Thyroid gland (tissue), 4 donors: Measurements from ENCODE around the gene ATAD3A.

Source experiments
- POLR2A ChIP-seq, 2 donors: fragments of 450-650 bp; IDR thresholded peaks; one replicate each; pipeline ENCODE4 v1.6.1; 2017; ENCODE audit warnings: antibody characterized with exemption in 2 of 2, mild to moderate bottlenecking in 2 of 2, moderate library complexity in 1 of 2
- TF ChIP-seq, protein P1 (sequence below), 6 experiments: fragments of 200-600 bp in 3 of 6; fragments of 450-650 bp in 3 of 6; sonication (generic) in 3 of 6; IDR thresholded peaks; one replicate each; pipeline ENCODE4 v1.5.1; 2016 to 2019; ENCODE audit warnings: antibody characterized with exemption in 6 of 6, mild to moderate bottlenecking in 2 of 6, inconsistent platforms in 1 of 6, moderate library complexity in 1 of 6

DNA sequence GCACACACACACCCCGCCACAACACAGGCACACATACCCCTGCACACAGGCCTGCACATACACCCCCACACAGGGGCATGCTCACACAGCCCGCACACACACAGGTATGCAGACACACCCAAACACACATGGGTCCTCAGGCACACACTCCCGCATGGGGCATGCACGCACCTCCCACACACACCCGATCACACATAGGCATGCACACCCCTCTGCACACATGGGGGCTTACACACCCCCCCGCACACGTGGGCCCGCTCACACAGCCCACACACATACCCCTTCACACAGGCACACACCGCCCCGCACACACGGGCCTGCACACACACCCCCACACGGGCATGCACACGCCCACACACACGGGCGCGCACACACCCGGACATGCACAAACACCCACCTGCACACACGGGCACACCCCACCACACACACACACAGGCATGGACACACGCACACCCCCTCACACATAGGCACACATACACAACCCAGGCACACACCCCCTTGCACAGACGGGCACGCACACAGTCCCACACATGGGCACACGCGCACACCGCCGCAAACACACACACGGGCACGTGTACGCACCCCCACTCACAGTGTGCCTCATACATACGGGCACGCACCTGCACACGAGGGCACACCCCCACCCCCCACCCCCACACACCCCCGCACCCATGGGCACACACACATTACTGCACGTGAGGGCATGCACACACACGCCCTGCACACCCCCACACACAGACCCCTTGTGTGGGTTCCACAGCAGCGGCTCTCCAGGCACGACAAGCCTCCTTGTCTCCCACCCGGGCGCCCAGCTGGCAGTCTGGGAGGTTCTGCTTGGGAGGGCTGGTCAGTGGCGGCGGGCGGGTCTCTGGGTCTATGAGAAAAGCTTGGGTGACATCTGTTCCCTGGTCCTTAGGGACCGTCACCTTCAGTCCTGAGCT lies 32.1 kb upstream of the ATAD3A start:
- TF ChIP-seq, protein P1, sequence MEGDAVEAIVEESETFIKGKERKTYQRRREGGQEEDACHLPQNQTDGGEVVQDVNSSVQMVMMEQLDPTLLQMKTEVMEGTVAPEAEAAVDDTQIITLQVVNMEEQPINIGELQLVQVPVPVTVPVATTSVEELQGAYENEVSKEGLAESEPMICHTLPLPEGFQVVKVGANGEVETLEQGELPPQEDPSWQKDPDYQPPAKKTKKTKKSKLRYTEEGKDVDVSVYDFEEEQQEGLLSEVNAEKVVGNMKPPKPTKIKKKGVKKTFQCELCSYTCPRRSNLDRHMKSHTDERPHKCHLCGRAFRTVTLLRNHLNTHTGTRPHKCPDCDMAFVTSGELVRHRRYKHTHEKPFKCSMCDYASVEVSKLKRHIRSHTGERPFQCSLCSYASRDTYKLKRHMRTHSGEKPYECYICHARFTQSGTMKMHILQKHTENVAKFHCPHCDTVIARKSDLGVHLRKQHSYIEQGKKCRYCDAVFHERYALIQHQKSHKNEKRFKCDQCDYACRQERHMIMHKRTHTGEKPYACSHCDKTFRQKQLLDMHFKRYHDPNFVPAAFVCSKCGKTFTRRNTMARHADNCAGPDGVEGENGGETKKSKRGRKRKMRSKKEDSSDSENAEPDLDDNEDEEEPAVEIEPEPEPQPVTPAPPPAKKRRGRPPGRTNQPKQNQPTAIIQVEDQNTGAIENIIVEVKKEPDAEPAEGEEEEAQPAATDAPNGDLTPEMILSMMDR (IDR thresholded peaks at IDR 0.05), result no peak
- no peak for TF ChIP-seq POLR2A (IDR thresholded peaks at IDR 0.05)
